ENCODE results near the gene IFT52. TPM values are rescaled to one million over a fixed set of nuclear protein-coding genes. Genes with fewer than 3 reads are reported as not detected.
"Not testable (repeated sequence)": the region's sequence is repeated elsewhere in the genome, so short reads cannot be mapped to it uniquely, and the experiment has no call there.

The IFT52 gene
- total RNA-seq, 1 donor from 2014 or later = 47.0 TPM

- TF ChIP-seq CTCF (conservative IDR thresholded peaks at IDR 0.05) = no peak
- no peak overlapping the region for H3K27ac Mint-ChIP-seq
- H3K9me3 Mint-ChIP-seq = no peaks in the 10 kb centered on the region
- no peaks in the 10 kb centered on the region for H3K4me1 Mint-ChIP-seq (ENCODE audit: unreplicated experiment)
- H3K4me3 Mint-ChIP-seq = no peak overlapping the region
- H3K36me3 Mint-ChIP-seq = peaks cover 18% of the 10 kb centered on the region
- DNase-seq (ENCODE audit: extremely low spot score, unreplicated experiment) = no peak
- H3K27me3 Mint-ChIP-seq = no peaks in the 10 kb centered on the region
Observed at GRCh38 chr20:43631598-43631997, 40.9 kb downstream of the IFT52 start.

- DNase-seq (ENCODE audit: extremely low spot score, unreplicated experiment) = no peak
- H3K9me3 Mint-ChIP-seq = no peaks in the 10 kb centered on the region
- no peaks in the 10 kb centered on the region for H3K4me1 Mint-ChIP-seq (ENCODE audit: unreplicated experiment)
- no peak for TF ChIP-seq CTCF (conservative IDR thresholded peaks at IDR 0.05)
- no peaks in the 10 kb centered on the region for H3K27me3 Mint-ChIP-seq
- no peak overlapping the region for H3K4me3 Mint-ChIP-seq
- peaks cover 21% of the 10 kb centered on the region for H3K36me3 Mint-ChIP-seq
- no peak overlapping the region for H3K27ac Mint-ChIP-seq
Observed at GRCh38 chr20:43636429-43636828, 45.7 kb downstream of the IFT52 start.

- Mint-ChIP-seq H3K27me3 (no peaks in the 10 kb centered on the region), H3K9me3 (no peaks in the 10 kb centered on the region), H3K27ac (no peak overlapping the region), H3K36me3 (peaks cover 13% of the 10 kb centered on the region), H3K4me1 (ENCODE audit: unreplicated experiment) (no peaks in the 10 kb centered on the region), H3K4me3 (no peak overlapping the region)
- no peak for TF ChIP-seq CTCF (conservative IDR thresholded peaks at IDR 0.05)
- no peak for DNase-seq (ENCODE audit: extremely low spot score, unreplicated experiment)
Observed at GRCh38 chr20:43642548-43642947, 51.8 kb downstream of the IFT52 start.

GRCh38 chr20:43650997-43651525 is 60.3 kb downstream of the IFT52 start:
- no peaks in the 10 kb centered on the region for H3K4me1 Mint-ChIP-seq (ENCODE audit: unreplicated experiment)
- no peak for DNase-seq (ENCODE audit: extremely low spot score, unreplicated experiment)
- H3K27me3 Mint-ChIP-seq = no peaks in the 10 kb centered on the region
- H3K36me3 Mint-ChIP-seq = peaks cover 5% of the 10 kb centered on the region
- peak overlapping the region; percentile 29 for H3K27ac Mint-ChIP-seq
- no peak for TF ChIP-seq CTCF (conservative IDR thresholded peaks at IDR 0.05)
- H3K4me3 Mint-ChIP-seq = no peak overlapping the region
- H3K9me3 Mint-ChIP-seq = no peaks in the 10 kb centered on the region

- H3K9me3 Mint-ChIP-seq; DNase-seq (ENCODE audit: extremely low spot score, unreplicated experiment); H3K27ac Mint-ChIP-seq: not testable (repeated sequence)
Observed at GRCh38 chr20:43651650-43652184, 61.0 kb downstream of the IFT52 start.

GRCh38 chr20:43653966-43654365 is 63.2 kb downstream of the IFT52 start:
- no peaks in the 10 kb centered on the region for H3K36me3 Mint-ChIP-seq
- DNase-seq (ENCODE audit: extremely low spot score, unreplicated experiment) = no peak
- no peak overlapping the region for H3K4me3 Mint-ChIP-seq
- TF ChIP-seq CTCF (conservative IDR thresholded peaks at IDR 0.05) = no peak
- H3K27ac Mint-ChIP-seq = no peak overlapping the region
- no peaks in the 10 kb centered on the region for H3K4me1 Mint-ChIP-seq (ENCODE audit: unreplicated experiment)
- H3K27me3 Mint-ChIP-seq = no peaks in the 10 kb centered on the region
- H3K9me3 Mint-ChIP-seq = no peaks in the 10 kb centered on the region

More at GRCh38 chr20:43651650-43652184, 61.0 kb downstream of the IFT52 start:
- H3K27me3 Mint-ChIP-seq; H3K36me3 Mint-ChIP-seq; H3K4me3 Mint-ChIP-seq; H3K4me1 Mint-ChIP-seq (ENCODE audit: unreplicated experiment): not testable (repeated sequence)

- not testable (repeated sequence) for H3K4me1 Mint-ChIP-seq (ENCODE audit: unreplicated experiment); H3K9me3 Mint-ChIP-seq; H3K36me3 Mint-ChIP-seq; H3K4me3 Mint-ChIP-seq; H3K27ac Mint-ChIP-seq; H3K27me3 Mint-ChIP-seq; DNase-seq (ENCODE audit: extremely low spot score, unreplicated experiment)
Observed at GRCh38 chr20:43655176-43655575, 64.4 kb downstream of the IFT52 start.
